Neural cell (in vitro differentiated cells): ENCODE data around the gene MPL. TPM values are rescaled to one million over a fixed set of nuclear protein-coding genes. Genes with fewer than 3 reads are reported as not detected.

Source experiments
- H2AFZ ChIP-seq: fragments of 200-600, 300-800 bp; sonication (generic), shearing (Covaris generic); 2 replicates; pipeline ENCODE4 v1.6.0; 2014; ENCODE audit warnings: low read depth, mild to moderate bottlenecking, antibody characterized with exemption, low read length, moderate library complexity
- H3F3A ChIP-seq: fragments of 200-600 bp; shearing (Covaris generic); 2 replicates; pipeline ENCODE4 v1.6.1; 2016; ENCODE audit warnings: mild to moderate bottlenecking, moderate library complexity, mixed read lengths, antibody characterized with exemption, low read length; ENCODE audit not compliant: insufficient read depth, poor library complexity, severe bottlenecking
- H3K27ac ChIP-seq: fragments of 200-600, 300-800 bp; sonication (generic), shearing (Covaris generic); 2 replicates; pipeline ENCODE4 v1.5.1; 2014; ENCODE audit warnings: mild to moderate bottlenecking, low read length, moderate library complexity
- H3K27me3 ChIP-seq: fragments of 300-800, 200-600 bp; sonication (generic), shearing (Covaris generic); 2 replicates; pipeline ENCODE4 v1.6.0; 2014; ENCODE audit warnings: mild to moderate bottlenecking, low read depth, low read length, moderate library complexity; ENCODE audit not compliant: insufficient read depth
- H3K36me3 ChIP-seq: fragments of 300-800, 200-600 bp; sonication (generic), shearing (Covaris generic); 2 replicates; pipeline ENCODE4 v1.5.1; 2014; ENCODE audit warnings: mild to moderate bottlenecking, antibody characterized with exemption, low read length, moderate library complexity; ENCODE audit not compliant: insufficient read depth
- H3K4me2 ChIP-seq: fragments of 300-800, 200-600 bp; sonication (generic), shearing (Covaris generic); 2 replicates; pipeline ENCODE4 v1.6.0; 2014; ENCODE audit warnings: mild to moderate bottlenecking, low read length
- H3K4me3 ChIP-seq: fragments of 300-800, 200-600 bp; sonication (generic), shearing (Covaris generic); 2 replicates; pipeline ENCODE4 v1.5.1; 2014; ENCODE audit warnings: mild to moderate bottlenecking, low read length, moderate library complexity
- H3K79me2 ChIP-seq: fragments of 200-600 bp; shearing (Covaris generic); replicated peaks from 2 replicates; pipeline ENCODE4 v1.6.0; 2014; ENCODE audit warnings: mild to moderate bottlenecking, low read length, moderate library complexity; ENCODE audit not compliant: insufficient read depth
- H3K9ac ChIP-seq: fragments of 300-800, 200-600 bp; sonication (generic), shearing (Covaris generic); 2 replicates; pipeline ENCODE4 v1.6.1; 2016; ENCODE audit warnings: mild to moderate bottlenecking, low read length, mixed read lengths
- H3K9me2 ChIP-seq: fragments of 200-600 bp; shearing (Covaris generic); 2 replicates; pipeline ENCODE4 v1.6.1; 2016; ENCODE audit warnings: mild to moderate bottlenecking, low read length, mixed read lengths; ENCODE audit not compliant: insufficient read depth
- H3K9me3 ChIP-seq: fragments of 200-600, 300-800 bp; sonication (generic), shearing (Covaris generic); 2 replicates; pipeline ENCODE4 v1.6.1; 2016; ENCODE audit warnings: mild to moderate bottlenecking, mixed run types, low read length, moderate library complexity, mixed read lengths
- H4K20me1 ChIP-seq: fragments of 200-600 bp; shearing (Covaris generic); 2 replicates; pipeline ENCODE4 v1.6.1; 2016; ENCODE audit warnings: mild to moderate bottlenecking, mixed run types; ENCODE audit not compliant: insufficient read depth
- CTCF ChIP-seq: fragments of 450-650 bp; IDR thresholded peaks from 2 replicates; pipeline ENCODE4 v1.5.1; 2014; ENCODE audit warnings: antibody characterized with exemption, mild to moderate bottlenecking, moderate library complexity; ENCODE audit not compliant: poor library complexity, severe bottlenecking
- EP300 ChIP-seq: fragments of 450-650 bp; conservative IDR thresholded peaks from 2 replicates; pipeline ENCODE4 v1.6.1; 2014; ENCODE audit warnings: antibody characterized with exemption, mild to moderate bottlenecking, moderate library complexity; ENCODE audit not compliant: poor library complexity, severe bottlenecking
- EZH2 ChIP-seq: fragments of 200-600, 300-800 bp; shearing (Covaris generic), sonication (generic); IDR thresholded peaks from 2 replicates; pipeline ENCODE4 v1.6.1; 2014; ENCODE audit warnings: antibody characterized with exemption, low read length, borderline replicate concordance, mild to moderate bottlenecking; ENCODE audit not compliant: insufficient read depth, poor library complexity, severe bottlenecking
- MXI1 ChIP-seq: fragments of 450-650 bp; conservative IDR thresholded peaks from 2 replicates; pipeline ENCODE4 v1.6.1; 2014; ENCODE audit warnings: antibody characterized with exemption, mild to moderate bottlenecking; ENCODE audit not compliant: poor library complexity, severe bottlenecking
- POLR2AphosphoS5 ChIP-seq: IDR thresholded peaks from 2 replicates; pipeline ENCODE4 v1.6.1; 2012
- RAD21 ChIP-seq: fragments of 450-650 bp; conservative IDR thresholded peaks from 2 replicates; pipeline ENCODE4 v1.6.1; 2014; ENCODE audit warnings: antibody characterized with exemption, mild to moderate bottlenecking, moderate library complexity
- REST ChIP-seq: IDR thresholded peaks from 2 replicates; pipeline ENCODE4 v1.6.1; 2012; ENCODE audit warnings: borderline replicate concordance
- SMC3 ChIP-seq: fragments of 450-650 bp; conservative IDR thresholded peaks from 2 replicates; pipeline ENCODE4 v1.6.1; 2014; ENCODE audit warnings: antibody characterized with exemption, mild to moderate bottlenecking, moderate library complexity; ENCODE audit not compliant: poor library complexity
- TAF1 ChIP-seq: IDR thresholded peaks from 2 replicates; pipeline ENCODE4 v1.6.1; 2012; ENCODE audit warnings: low read depth
- polyA plus RNA-seq: library from polyadenylated mRNA; depleted of rRNA; stranded (reverse); fragments of >200 nt; gene quantifications from 2 replicates; pipeline ENCODE4 v1.2.3, GENCODE V29; 2014

Gene MPL
- polyA plus RNA-seq, 1 donor from 2014 or later = not detected

- H3K79me2 ChIP-seq = peaks cover 3% of the 10 kb centered on the region
- no peak overlapping the region for H3K27ac ChIP-seq
- H3K36me3 ChIP-seq = no peaks in the 10 kb centered on the region
Measured at GRCh38 chr1:43373066-43373940, 35.7 kb downstream of the MPL start.

GRCh38 chr1:43376723-43377235 lies 39.2 kb downstream of the MPL start:
- Histone ChIP-seq H3K79me2 (no peaks in the 10 kb centered on the region), H3K27me3 (no peaks in the 10 kb centered on the region), H2AFZ (no peak overlapping the region), H3K9me3 (no peaks in the 10 kb centered on the region), H3K27ac (no peak overlapping the region), H3F3A (no peaks in the 10 kb centered on the region), H3K36me3 (no peaks in the 10 kb centered on the region), H4K20me1 (no peaks in the 10 kb centered on the region), H3K4me2 (no peak overlapping the region), H3K9me2 (no peaks in the 10 kb centered on the region), H3K9ac (no peak overlapping the region), H3K4me3 (no peak overlapping the region)
- no peak for TF ChIP-seq MXI1
- TF ChIP-seq EP300 = no peak
- no peak for TF ChIP-seq SMC3
- no peak for TF ChIP-seq CTCF
- no peak for TF ChIP-seq TAF1
- no peak for TF ChIP-seq EZH2
- TF ChIP-seq REST = no peak
- TF ChIP-seq POLR2AphosphoS5 = no peak
- TF ChIP-seq RAD21 = no peak

More at GRCh38 chr1:43373066-43373940, 35.7 kb downstream of the MPL start:
- no peak overlapping the region for H3K4me3 ChIP-seq
- no peaks in the 10 kb centered on the region for H3F3A ChIP-seq
- H3K9ac ChIP-seq = no peak overlapping the region
- no peak overlapping the region for H3K4me2 ChIP-seq
- H3K9me2 ChIP-seq = no peaks in the 10 kb centered on the region
- H3K9me3 ChIP-seq = no peaks in the 10 kb centered on the region
- TF ChIP-seq EP300 = no peak
- H3K27me3 ChIP-seq = no peaks in the 10 kb centered on the region
- no peaks in the 10 kb centered on the region for H4K20me1 ChIP-seq
- no peak overlapping the region for H2AFZ ChIP-seq
